BLaER1 (cell line): ENCODE data around the gene PDIA5.
A peak's percentile ranks its signal among the peaks of the same experiment; 100 is the strongest.

Experiments used
- H3K27ac ChIP-seq: shearing (Covaris generic); formaldehyde crosslinking; 2 replicates; pipeline ENCODE4 v1.8.1; 2022
- H3K27me3 ChIP-seq: shearing (Covaris generic); formaldehyde crosslinking; 2 replicates; pipeline ENCODE4 v1.8.1; 2022
- H3K36me3 ChIP-seq: shearing (Covaris generic); formaldehyde crosslinking; 2 replicates; pipeline ENCODE4 v1.8.1; 2022
- H3K4me1 ChIP-seq: shearing (Covaris generic); formaldehyde crosslinking; 2 replicates; pipeline ENCODE4 v1.8.1; 2022
- H3K4me2 ChIP-seq: shearing (Covaris generic); formaldehyde crosslinking; 2 replicates; pipeline ENCODE4 v1.8.1; 2022
- H3K4me3 ChIP-seq: shearing (Covaris generic); formaldehyde crosslinking; 2 replicates; pipeline ENCODE4 v1.8.1; 2022
- H3K9ac ChIP-seq: shearing (Covaris generic); formaldehyde crosslinking; 2 replicates; pipeline ENCODE4 v1.8.1; 2022
- H3K9me3 ChIP-seq: shearing (Covaris generic); formaldehyde crosslinking; 2 replicates; pipeline ENCODE4 v1.8.1; 2022
- H4K20me1 ChIP-seq: shearing (Covaris generic); formaldehyde crosslinking; 2 replicates; pipeline ENCODE4 v1.8.1; 2022
- Cebpa-rat ChIP-seq: shearing (Covaris generic); IDR thresholded peaks from 2 replicates; pipeline ENCODE4 v1.8.1; 2022

Gene PDIA5

DNA sequence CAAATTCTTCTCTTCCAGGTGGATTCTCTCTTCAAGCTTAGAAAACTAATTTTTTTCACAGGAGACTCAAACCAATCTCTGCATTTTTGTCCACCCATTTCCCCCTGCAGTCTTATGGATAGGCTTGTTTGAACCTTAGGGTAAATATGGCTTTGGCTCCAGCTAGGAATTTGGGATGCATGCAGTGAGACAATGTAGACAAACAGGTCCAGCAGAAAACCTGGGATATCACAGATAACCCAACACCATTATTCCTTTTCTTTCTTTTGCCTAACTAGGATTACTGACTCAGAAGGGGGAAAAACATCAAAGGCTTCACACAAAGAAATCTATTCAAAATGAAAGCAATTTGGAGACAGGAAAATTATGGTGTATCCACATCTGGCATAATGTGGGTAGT, 28.1 kb upstream of the PDIA5 start:
- no peaks in the 10 kb centered on the region for H3K4me1 ChIP-seq
- H3K9me3 ChIP-seq = no peaks in the 10 kb centered on the region
- H3K27me3 ChIP-seq = no peaks in the 10 kb centered on the region
- H3K27ac ChIP-seq = no peak overlapping the region
- TF ChIP-seq Cebpa-rat = no peak
- no peaks in the 10 kb centered on the region for H3K36me3 ChIP-seq
- no peak overlapping the region for H3K9ac ChIP-seq
- no peak overlapping the region for H3K4me2 ChIP-seq
- H3K4me3 ChIP-seq = no peak overlapping the region
- H4K20me1 ChIP-seq = no peaks in the 10 kb centered on the region

DNA sequence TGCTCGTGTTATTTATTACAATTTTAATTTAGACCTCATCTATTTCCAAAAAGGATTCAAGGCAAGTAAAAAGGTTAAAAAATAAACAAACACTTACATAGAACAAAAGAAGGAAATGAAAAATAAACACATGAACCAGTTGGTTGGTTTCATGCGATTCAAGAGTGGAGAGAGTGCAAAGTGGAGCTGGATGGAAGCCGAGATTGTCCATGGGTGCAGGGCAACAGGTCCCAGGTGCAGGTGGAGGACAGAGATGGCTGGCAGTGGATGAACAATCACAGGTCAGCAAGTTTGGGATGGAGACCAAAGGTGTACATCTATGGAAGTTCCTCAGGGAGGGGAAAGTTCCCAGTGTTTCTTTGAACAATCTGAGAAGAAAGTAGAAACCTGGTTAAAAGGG, 27.6 kb upstream of the PDIA5 start:
- H3K4me2 ChIP-seq = no peak overlapping the region
- no peaks in the 10 kb centered on the region for H3K27me3 ChIP-seq
- H3K9ac ChIP-seq = no peak overlapping the region
- H3K9me3 ChIP-seq = no peaks in the 10 kb centered on the region
- TF ChIP-seq Cebpa-rat = no peak
- H3K27ac ChIP-seq = no peak overlapping the region
- H3K36me3 ChIP-seq = no peaks in the 10 kb centered on the region
- no peak overlapping the region for H3K4me3 ChIP-seq
- H4K20me1 ChIP-seq = no peaks in the 10 kb centered on the region
- no peaks in the 10 kb centered on the region for H3K4me1 ChIP-seq

DNA sequence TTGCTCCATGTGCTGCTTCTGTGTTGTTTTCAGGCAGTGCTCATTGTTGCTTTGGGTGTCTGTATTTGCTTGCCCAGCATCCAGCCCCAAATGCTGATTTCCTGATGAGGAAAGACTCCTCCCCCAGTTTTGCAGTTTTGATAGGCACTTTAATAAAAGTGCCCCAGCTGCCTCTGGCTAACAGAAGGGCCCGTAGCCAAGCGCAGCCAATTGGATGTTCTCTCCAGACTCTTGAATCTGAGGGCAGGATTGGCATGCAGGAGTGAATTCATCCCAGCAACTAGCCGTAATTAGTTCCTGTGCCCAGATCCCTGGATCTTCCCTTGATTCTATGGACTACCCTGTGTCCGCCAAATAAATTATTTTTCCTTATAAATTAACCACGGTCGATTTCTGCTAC, 24.4 kb upstream of the PDIA5 start:
- H4K20me1 ChIP-seq = no peaks in the 10 kb centered on the region
- H3K4me3 ChIP-seq = no peak overlapping the region
- H3K27ac ChIP-seq = no peak overlapping the region
- no peak overlapping the region for H3K9ac ChIP-seq
- no peak for TF ChIP-seq Cebpa-rat
- H3K27me3 ChIP-seq = no peaks in the 10 kb centered on the region
- no peaks in the 10 kb centered on the region for H3K4me1 ChIP-seq
- H3K9me3 ChIP-seq = no peaks in the 10 kb centered on the region
- H3K36me3 ChIP-seq = no peaks in the 10 kb centered on the region
- no peak overlapping the region for H3K4me2 ChIP-seq

DNA sequence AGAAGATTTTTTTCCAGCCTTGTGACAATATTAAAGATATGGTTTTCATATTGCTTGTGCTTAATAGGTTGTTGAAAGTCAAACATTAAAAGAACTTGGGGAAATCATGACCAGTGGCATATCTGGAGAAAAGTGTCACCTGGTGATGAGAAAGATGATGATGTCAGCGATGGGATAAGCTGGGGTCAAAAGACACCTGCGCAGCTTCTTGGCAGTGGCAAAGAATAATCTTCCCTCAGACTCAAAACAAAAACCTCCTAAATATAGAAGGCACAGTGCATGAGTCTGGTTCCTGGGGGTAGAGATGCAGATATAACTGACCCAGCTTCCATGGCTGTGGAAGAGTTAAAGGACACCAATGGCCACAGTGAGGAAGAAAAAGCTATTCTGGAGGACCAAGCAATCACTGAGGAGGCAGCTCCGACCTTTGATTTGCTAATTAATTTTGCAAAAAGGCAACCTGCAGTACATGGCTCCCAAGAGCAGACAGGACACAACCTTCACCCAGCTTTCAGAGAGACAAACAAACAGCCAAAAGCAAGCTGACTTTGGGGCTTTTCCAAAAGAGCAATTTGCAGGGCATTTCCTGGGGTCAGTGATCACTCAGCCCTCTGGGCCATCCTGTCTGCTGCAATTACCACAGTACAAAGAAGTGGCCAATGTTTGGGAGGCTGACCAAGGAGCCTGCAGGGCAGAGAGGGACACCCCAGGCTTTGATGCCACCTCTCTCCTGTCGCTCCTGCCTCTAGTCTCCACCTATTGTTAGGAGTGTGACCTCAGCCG, 21.7 kb upstream of the PDIA5 start:
- H3K36me3 ChIP-seq = no peaks in the 10 kb centered on the region
- H3K9me3 ChIP-seq = no peaks in the 10 kb centered on the region
- no peaks in the 10 kb centered on the region for H3K27me3 ChIP-seq
- no peak for TF ChIP-seq Cebpa-rat
- H3K4me2 ChIP-seq = no peak overlapping the region
- H3K9ac ChIP-seq = no peak overlapping the region
- H4K20me1 ChIP-seq = no peaks in the 10 kb centered on the region
- H3K4me3 ChIP-seq = no peak overlapping the region
- H3K27ac ChIP-seq = no peak overlapping the region
- peaks cover 16% of the 10 kb centered on the region for H3K4me1 ChIP-seq

DNA sequence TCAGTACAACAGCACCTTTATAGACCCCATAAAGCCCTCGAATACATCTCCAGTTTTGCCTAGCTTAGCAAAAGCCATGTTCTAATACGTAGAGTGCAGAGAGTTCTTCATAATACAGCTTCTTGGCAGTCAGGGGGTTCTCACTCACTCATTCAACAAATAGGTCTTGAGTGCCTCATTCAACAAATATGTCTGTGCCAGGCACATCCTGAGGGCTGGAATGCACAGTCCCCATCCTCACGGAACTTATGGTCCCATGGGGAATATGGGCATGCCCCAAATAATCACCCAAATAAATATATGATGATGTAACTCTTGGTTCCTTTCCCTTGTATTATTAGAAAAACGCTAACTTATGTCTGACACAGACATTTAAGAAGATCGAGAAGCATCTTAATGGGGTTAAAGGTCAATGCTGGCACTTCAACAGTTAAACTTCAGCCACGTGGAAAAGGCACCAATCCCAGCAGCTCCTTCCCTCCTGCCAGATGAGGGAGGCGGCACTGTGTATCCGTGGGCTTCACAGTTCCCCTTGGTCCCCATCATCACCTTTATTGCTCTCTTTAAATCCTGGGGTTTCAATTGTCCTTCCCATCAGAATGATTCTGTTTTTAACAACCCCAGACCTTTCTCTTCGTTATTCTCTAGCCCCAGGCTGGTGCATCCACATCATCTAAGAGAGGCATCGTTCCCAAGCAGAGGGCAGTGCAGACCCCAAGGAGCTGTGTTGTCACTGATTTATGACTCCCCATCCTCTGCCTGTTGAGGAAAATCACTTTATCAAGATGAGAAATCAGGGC, 20.4 kb upstream of the PDIA5 start:
- no peak overlapping the region for H3K4me3 ChIP-seq
- H3K36me3 ChIP-seq = no peaks in the 10 kb centered on the region
- TF ChIP-seq Cebpa-rat = no peak
- no peaks in the 10 kb centered on the region for H4K20me1 ChIP-seq
- H3K9me3 ChIP-seq = no peaks in the 10 kb centered on the region
- H3K27ac ChIP-seq = no peak overlapping the region
- no peak overlapping the region for H3K9ac ChIP-seq
- no peaks in the 10 kb centered on the region for H3K27me3 ChIP-seq
- H3K4me1 ChIP-seq = peaks cover 20% of the 10 kb centered on the region
- H3K4me2 ChIP-seq = no peak overlapping the region

DNA sequence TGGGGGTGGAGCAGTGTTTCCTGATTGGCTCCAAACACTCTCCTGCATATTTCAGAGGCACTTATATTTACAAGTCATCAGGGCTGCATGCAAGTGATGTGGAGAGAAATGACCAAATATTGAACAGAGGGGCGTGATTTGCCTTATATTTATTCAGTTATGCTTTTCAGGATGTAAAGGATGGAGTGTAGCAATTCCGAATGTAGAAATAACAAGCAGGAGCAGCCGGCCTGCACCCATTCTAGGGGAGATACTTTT, 19.8 kb upstream of the PDIA5 start:
- no peaks in the 10 kb centered on the region for H3K9me3 ChIP-seq
- no peak overlapping the region for H3K9ac ChIP-seq
- no peak overlapping the region for H3K4me2 ChIP-seq
- TF ChIP-seq Cebpa-rat = no peak
- no peak overlapping the region for H3K4me3 ChIP-seq
- no peaks in the 10 kb centered on the region for H4K20me1 ChIP-seq
- no peaks in the 10 kb centered on the region for H3K36me3 ChIP-seq
- no peak overlapping the region for H3K27ac ChIP-seq
- peaks cover 21% of the 10 kb centered on the region for H3K4me1 ChIP-seq
- no peaks in the 10 kb centered on the region for H3K27me3 ChIP-seq

DNA sequence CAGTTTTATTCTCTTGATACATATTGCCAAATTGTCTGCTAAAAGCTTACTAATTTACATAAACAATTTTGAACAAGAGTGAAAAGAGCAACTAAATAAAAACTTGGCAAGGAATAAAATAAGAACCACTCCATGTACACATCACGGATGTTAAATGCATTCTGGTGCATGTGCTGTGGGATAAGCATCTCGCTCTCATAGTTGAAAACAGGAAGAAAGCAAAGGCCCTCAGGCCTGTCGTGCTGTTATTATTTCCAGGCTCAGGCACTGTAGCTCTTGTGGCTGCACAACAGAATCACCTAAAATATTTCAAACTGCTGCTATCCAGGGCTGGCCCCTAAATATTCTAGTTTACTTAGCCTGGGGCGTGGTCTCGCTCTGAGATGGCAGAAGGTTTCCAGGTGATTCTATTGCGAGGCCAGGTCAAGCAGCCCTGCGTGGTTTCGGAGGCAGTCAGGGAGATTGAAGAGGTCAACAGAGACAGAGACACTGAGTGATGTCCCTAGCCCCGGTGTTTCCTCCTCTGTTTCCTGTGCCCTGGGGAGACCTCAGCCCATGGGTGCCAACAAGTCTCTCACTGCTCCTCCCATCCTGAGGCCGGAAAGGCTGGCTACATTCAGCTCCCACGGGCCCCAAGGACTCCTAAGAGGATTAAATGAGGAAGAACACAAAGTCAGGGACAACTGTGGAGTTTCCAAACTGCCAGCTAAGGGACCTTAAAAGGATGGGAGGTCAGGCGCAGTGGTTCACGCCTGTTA, 18.2 kb upstream of the PDIA5 start:
- H3K27me3 ChIP-seq = no peaks in the 10 kb centered on the region
- H3K9ac ChIP-seq = no peak overlapping the region
- H3K9me3 ChIP-seq = no peaks in the 10 kb centered on the region
- H3K4me2 ChIP-seq = peak overlapping the region; percentile 74
- H4K20me1 ChIP-seq = no peaks in the 10 kb centered on the region
- H3K4me3 ChIP-seq = no peak overlapping the region
- peaks cover 21% of the 10 kb centered on the region for H3K4me1 ChIP-seq
- H3K36me3 ChIP-seq = no peaks in the 10 kb centered on the region
- H3K27ac ChIP-seq = no peak overlapping the region
- no peak for TF ChIP-seq Cebpa-rat

DNA sequence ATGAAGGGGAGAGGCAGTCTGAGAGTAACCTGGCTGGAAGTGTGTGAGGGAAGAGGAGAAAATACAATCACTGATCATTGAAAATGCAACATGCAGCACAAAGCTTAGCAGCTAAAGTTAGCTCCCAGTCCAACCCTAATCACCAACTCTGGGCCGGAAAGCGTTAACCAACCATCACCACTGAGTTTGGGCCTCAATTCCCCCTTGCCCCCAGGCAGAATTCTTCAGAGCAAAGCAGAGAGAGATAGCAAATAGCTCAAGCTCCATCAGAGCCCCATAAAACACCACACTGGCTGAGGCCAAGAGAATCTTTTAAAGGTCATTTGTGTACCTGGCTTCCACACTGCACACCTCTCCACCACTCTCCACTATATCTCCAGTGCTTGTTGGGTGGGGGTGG, 16.2 kb upstream of the PDIA5 start:
- Histone ChIP-seq H3K36me3 (no peaks in the 10 kb centered on the region), H3K4me2 (no peak overlapping the region), H3K27me3 (no peaks in the 10 kb centered on the region), H3K4me3 (no peak overlapping the region), H3K9me3 (no peaks in the 10 kb centered on the region), H3K4me1 (peaks cover 21% of the 10 kb centered on the region), H4K20me1 (no peaks in the 10 kb centered on the region), H3K27ac (no peak overlapping the region), H3K9ac (no peak overlapping the region)
- no peak for TF ChIP-seq Cebpa-rat

DNA sequence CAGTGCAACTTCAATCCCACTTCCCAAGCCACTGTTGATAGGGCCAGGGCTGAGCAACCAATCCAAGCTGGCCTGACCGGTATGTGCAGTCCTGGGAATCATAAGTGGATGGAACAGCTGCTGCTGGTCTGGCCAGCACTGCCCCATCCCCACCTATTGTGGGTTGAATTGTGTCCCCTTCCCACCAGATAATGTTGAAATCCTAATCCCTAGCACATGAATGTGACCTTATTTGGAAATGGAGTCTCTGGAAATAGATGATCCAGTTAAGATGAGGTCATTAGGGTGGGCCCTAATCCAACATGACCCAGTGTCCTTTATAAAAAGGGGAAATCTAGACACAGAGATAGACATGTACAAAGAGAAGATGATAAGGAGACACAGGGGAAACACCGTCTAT, 13.7 kb upstream of the PDIA5 start:
- no peak overlapping the region for H3K4me2 ChIP-seq
- H3K9me3 ChIP-seq = no peaks in the 10 kb centered on the region
- H3K4me3 ChIP-seq = no peak overlapping the region
- H3K27me3 ChIP-seq = no peaks in the 10 kb centered on the region
- TF ChIP-seq Cebpa-rat = no peak
- no peak overlapping the region for H3K9ac ChIP-seq
- no peaks in the 10 kb centered on the region for H4K20me1 ChIP-seq
- no peaks in the 10 kb centered on the region for H3K36me3 ChIP-seq
- H3K27ac ChIP-seq = no peak overlapping the region
- peaks cover 19% of the 10 kb centered on the region for H3K4me1 ChIP-seq
